NCI-H2029 treated with DMSO at 0.1 percent for 48 hours (cell line): ENCODE results near the gene CCDC85C.

Experiments
- DNase-seq: peaks from one replicate; lab custom pipeline; 2025; lab: John Stamatoyannopoulos, UW

The CCDC85C gene

DNA sequence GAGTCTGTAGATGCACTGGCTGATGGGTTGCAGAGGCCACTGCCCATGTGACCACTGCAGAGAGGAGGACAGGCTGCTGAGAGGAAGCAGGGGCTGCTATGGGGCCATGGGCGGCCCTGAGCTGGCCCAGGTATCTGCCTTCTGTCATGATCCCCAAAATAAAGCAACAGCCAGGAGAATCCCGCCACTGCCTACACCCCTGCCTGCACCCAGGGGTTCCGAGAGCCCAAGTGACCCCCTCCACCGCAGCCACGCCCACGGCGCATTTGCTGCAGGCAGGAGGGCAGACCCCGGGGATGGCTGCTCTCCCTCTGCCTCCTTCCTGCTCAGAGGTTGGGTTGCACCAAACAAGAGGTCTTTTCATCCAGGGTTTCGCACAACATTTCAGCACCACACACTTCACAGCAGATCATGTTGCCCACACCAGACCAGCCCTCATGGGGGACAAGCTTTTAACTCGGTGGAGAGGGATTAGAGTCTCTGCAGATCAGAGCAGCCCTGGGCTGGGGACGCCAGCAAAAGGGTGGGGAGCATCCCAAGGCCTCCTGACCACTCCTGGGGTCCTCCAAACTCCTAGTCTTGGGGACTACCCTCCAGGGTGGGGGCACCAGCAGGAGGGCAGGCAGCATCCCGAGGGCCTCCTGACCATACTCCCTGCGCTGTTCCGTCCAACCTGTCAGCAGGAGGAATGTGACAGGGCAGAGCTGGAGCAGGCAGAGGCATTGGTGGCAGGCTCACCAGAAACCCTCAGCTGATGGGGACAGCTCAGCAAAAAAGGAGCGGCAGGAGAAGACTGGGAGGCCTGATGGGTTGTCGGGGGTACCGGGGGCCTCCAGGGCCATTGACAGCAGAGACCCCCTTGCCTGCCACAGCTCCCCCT, 14.1 kb downstream of the CCDC85C start:
- no peak for DNase-seq

DNA sequence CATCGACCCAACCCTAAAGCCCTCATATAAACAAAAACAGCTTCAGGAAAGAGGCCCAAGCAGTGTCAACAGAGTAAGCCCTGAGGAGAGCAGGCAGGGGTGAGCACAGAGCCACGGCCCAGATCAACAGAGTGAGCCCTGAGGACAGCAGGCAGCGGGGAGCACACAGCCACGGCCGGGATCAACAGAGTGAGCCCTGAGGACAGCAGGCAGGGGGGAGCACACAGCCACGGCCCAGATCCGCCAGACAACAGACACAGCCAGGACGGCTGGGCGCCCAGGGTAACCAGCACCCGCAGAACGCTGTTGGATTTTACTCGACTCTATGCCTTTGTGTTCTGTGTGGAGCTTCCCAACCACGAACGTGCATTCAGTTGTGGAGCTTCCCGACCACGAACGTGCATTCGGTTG, 15.0 kb downstream of the CCDC85C start:
- no peak for DNase-seq

DNA sequence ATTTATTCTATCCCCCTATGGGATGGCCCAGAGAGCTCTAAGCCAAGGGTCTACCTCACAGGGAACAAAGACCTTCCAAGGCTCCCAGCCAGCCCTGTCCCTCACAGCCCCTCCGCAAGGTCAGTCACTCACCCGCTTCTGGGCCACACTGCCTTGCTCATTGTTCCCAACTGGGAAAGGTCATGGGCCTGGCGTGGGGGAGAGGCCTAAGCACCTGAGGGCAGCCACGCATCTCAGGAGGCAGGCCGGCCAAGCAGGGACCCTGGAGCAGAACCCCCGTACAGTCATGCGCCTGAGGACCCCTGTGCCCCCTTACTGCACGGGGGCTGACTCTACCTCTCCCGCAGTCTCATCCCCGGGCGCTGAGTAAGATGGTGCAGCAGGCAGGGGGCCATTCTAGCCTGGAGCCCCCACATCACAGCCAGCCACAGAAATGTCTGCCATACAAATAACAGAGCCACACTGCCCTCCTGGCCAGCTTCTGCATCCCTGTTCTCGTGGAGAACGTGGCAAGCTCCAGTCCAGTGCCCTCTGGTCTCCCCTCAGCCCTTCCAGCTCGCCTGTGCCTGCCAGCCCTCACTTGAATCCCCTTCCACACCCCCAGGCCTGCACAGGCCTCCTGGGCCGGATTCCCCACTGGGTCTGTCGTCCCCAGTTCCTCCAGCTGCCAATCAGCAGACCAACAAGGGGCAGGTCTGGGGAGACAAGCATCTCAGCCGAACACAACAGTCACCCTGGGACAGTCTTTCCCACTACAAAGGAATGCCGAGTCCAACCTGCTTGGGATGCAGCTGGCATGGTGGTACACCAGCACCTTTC, 16.3 kb downstream of the CCDC85C start:
- no peak for DNase-seq

- no peak for DNase-seq
Measured at GRCh38 chr14:99586761-99587459, 17.1 kb downstream of the CCDC85C start.

- DNase-seq: no peak
Measured at GRCh38 chr14:99586054-99586760, 17.8 kb downstream of the CCDC85C start.

GRCh38 chr14:99584823-99585222, 19.2 kb downstream of the CCDC85C start:
- no peak for DNase-seq

- DNase-seq: no peak
Measured at GRCh38 chr14:99581938-99582337, 22.1 kb downstream of the CCDC85C start.

- no peak for DNase-seq
Measured at GRCh38 chr14:99581374-99581773, 22.6 kb downstream of the CCDC85C start.

- no peak for DNase-seq
Measured at GRCh38 chr14:99579903-99580571, 24.0 kb downstream of the CCDC85C start.

- no peak for DNase-seq
Measured at GRCh38 chr14:99579120-99579836, 24.7 kb downstream of the CCDC85C start.

GRCh38 chr14:99578541-99579101, 25.4 kb downstream of the CCDC85C start:
- no peak for DNase-seq

DNA sequence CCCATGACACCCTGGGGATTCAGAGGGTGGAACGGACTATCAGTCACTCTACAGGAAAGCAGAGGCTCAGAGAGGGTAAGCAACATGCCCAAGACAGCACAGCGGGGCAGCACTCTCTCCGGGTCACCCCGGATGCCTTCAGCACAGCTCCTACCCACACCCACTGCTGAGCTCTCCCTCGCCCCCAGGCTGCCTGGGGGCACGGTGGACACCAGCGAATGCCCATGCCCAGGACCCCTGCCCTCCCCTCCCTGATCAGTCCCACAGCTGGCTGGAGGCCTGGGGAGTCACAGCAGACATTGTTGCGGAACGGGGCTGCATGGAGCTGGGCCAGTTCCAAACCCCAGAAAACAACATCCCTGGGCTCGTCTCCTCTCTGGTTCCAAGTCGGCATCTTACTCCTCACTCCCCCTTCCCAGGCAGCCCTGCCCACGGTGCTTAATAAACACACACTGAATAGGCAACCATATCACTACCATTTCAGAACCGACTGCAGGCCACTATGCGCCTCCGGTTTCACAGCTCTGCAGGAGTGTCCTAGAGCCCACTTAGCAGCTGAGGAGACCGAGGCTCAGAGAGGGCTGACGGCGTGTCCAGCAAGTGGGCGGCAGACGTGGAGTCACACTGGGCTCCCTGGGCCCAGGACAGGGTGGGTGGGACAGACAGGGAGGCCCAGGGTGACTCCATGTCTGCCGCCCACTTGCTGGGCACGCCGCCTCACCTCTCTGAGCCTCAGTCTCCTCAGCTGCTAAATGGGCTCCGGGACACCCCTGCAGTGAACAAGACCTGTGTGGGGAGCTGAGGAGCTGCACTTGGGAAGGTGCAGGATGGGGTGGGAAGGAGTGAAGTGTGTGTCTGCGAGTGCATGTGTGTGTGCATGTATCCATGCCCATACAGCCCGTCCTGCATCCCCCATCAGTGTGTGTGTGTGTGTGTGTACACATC, 27.0 kb downstream of the CCDC85C start:
- no peak for DNase-seq

DNA sequence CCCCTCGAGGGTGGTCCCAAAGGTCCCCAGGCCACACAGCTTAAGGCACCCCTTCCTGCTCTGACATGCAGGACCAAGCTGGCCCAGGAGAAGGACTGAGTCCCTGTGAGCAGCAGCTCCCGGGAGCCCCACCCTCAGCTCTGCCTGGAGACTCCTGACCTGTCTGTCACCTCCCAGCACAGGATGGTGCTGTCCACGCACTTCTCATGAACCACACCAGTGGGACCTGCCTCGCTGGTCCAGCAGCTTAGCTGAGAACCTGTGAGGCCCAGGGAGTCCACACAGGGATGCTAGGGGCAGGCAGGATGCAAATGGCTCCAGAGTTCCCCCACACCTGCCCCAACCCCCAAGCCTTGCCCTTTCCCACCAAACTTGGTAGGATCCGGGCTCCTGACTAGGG, 27.7 kb downstream of the CCDC85C start:
- DNase-seq: no peak

DNA sequence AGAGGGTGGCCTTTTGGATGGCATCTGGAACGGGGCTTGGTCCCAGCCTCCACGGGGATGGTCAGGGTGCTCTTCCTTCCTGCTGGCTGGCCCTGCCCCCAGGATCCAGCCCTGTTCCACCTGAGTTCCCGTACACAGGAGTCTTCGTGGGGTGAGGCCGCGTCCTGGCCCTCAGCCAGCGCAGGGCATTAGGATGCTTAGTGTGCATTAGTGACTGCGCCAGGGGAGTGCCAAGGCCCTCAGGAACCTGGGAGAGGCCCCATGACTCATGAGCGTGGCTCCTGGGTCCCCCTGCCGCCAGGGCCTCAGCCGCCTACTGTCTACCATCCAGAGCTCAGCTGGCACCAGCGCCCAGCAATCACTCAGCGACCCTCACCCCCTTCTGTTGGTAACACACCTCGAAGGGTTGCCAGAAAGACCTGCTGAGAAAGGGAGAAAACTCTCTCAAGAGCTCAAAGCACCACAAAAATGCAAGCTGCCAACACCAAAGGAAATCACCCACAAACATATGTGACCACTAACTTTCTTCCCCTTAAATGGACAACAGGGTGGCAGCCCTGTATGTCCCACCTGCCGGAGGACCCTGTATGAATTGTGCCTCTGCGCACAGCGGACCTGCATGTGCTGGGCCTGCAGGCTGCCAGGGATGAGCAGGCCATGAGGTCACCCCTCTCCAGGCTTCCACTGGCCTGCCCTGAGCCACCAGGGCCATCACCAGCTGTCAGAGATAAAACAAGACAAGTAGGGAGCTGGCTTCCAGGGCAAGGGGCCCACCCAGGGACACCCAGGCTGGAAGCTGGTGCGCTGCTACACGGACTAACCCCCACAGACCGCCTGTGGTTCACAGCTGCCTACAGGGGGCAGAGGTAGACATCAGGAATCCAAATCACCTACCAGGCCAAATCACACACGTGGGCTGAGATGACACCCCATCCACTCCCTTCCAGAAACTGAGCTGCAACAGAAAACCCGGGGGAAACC, 28.7 kb downstream of the CCDC85C start:
- DNase-seq: no peak

DNA sequence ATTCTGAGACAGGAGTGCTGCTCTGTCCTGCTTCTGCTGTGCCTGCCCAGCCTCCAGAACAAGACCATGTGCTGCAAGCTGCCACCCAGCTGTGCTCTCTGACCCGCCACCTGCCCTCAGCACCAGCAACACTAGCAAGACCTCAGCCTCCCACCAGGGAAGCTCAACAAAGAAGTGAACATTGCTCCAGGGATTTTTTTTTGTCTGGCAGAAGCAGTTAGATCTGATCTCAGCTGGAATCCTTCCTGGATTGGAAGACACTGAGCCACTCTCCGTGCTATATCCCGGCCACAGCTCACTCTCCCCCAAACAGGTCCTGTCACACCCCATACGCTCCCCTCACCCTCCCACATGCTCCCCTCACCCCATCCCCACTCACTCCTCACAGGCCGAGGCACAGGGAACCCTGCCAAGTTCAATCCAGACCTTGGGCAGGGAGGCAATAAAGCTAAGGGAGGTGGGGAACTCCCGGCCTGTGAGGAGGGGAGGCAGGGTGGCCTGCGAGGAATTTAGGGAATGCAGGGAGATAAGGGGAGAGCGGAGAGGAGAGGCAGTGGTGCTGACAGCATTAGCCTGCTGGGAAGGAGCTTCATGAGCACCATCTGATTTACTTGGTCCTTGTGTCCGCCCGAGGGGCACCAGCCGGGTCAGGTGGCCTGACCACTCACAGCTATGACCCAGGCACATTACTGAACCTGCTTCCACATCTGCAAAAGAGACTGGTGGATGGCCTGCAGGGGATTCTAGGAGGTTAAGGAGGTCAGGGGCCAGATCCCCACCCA, 29.7 kb downstream of the CCDC85C start:
- no peak for DNase-seq

GRCh38 chr14:99573436-99574098, 30.4 kb downstream of the CCDC85C start:
- no peak for DNase-seq

- DNase-seq: no peak
Measured at GRCh38 chr14:99573000-99573330, 31.0 kb downstream of the CCDC85C start.
